Type B pancreatic cell (in vitro differentiated cells): Measurements from ENCODE around the gene KIZ. TPM values are rescaled to one million over a fixed set of nuclear protein-coding genes. Genes with fewer than 3 reads are reported as not detected.

ENCODE experiments used
- DNase-seq: peaks from one replicate; pipeline ENCODE4 v3.0.0; 2021; ENCODE audit warnings: mixed read lengths; ENCODE audit not compliant: unreplicated experiment; ENCODE audit errors: extremely low spot score
- H3K27ac Mint-ChIP-seq: 2 replicates; pipeline ENCODE4 v1.8.0; 2021; ENCODE audit warnings: mild to moderate bottlenecking, mixed read lengths
- H3K27me3 Mint-ChIP-seq: 2 replicates; pipeline ENCODE4 v1.8.0; 2021; ENCODE audit warnings: mixed read lengths
- H3K36me3 Mint-ChIP-seq: 2 replicates; pipeline ENCODE4 v1.8.0; 2021; ENCODE audit warnings: mixed read lengths
- H3K4me1 Mint-ChIP-seq: one replicate; pipeline ENCODE4 v1.8.0; 2021; ENCODE audit warnings: mixed read lengths; ENCODE audit not compliant: unreplicated experiment
- H3K4me3 Mint-ChIP-seq: 2 replicates; pipeline ENCODE4 v1.8.0; 2021; ENCODE audit warnings: mild to moderate bottlenecking, mixed read lengths
- H3K9me3 Mint-ChIP-seq: 2 replicates; pipeline ENCODE4 v1.8.0; 2021; ENCODE audit warnings: mixed read lengths
- CTCF ChIP-seq: fragments of 200-600 bp; sonication (generic); conservative IDR thresholded peaks from 2 replicates; pipeline ENCODE4 v1.5.0; 2021; ENCODE audit warnings: antibody characterized with exemption, mild to moderate bottlenecking
- total RNA-seq: library from RNA; stranded (reverse); gene quantifications from 2 replicates; pipeline ENCODE4 v1.2.1, GENCODE V29; 2021; ENCODE audit warnings: low replicate concordance

Gene KIZ
- total RNA-seq, 1 donor from 2014 or later: 15.5 TPM

DNA sequence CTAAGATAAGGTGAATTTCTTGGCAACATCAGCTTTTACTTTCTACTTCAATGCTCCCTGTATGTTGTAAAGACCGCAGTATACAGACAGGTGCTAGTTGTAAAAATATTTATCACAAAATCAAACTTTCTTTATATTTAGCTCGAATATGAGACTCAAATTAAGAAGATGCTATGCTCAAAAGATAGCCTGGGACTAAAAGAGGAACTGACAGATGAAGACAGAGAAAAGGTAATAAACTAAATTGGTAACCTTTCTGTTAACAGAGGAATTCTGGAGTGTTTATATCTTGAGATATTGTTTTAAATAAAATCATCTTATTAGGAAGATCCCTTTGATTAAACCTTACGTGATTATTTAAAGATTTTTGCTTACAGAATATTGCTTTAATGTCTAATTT is 19.5 kb downstream of the KIZ start:
- no peaks in the 10 kb centered on the region for H3K9me3 Mint-ChIP-seq
- H3K4me1 Mint-ChIP-seq: no peaks in the 10 kb centered on the region
- no peaks in the 10 kb centered on the region for H3K27me3 Mint-ChIP-seq
- H3K4me3 Mint-ChIP-seq: no peak overlapping the region
- DNase-seq: no peak
- H3K36me3 Mint-ChIP-seq: no peaks in the 10 kb centered on the region
- no peak for TF ChIP-seq CTCF
- no peak overlapping the region for H3K27ac Mint-ChIP-seq

- no peak for TF ChIP-seq CTCF
- H3K4me3 Mint-ChIP-seq: no peak overlapping the region
- H3K27me3 Mint-ChIP-seq: no peaks in the 10 kb centered on the region
- H3K36me3 Mint-ChIP-seq: no peaks in the 10 kb centered on the region
- H3K9me3 Mint-ChIP-seq: no peaks in the 10 kb centered on the region
- DNase-seq: no peak
- no peaks in the 10 kb centered on the region for H3K4me1 Mint-ChIP-seq
- no peak overlapping the region for H3K27ac Mint-ChIP-seq
Observed at GRCh38 chr20:21146215-21146614, 20.3 kb downstream of the KIZ start.

DNA sequence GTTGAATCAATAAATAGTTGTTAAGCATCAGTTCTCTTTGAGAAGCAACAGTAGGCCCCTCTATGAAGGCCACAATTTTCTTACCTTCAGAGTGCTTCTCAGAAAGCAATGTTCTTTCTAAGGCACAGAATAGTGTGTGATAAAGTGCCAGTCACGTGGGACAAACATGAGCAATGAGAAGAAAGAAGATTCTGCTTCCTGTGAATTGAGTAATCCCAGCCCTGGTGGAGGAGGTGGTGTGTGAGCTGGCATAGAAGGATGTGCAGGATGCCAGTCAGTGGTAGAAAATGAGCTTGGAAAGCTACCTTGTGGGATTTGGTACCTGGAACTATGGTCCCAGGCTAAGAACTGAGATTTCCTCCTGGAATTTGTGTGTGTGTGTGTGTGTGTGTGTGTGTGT is 21.7 kb downstream of the KIZ start:
- DNase-seq: no peak
- no peak overlapping the region for H3K27ac Mint-ChIP-seq
- no peaks in the 10 kb centered on the region for H3K36me3 Mint-ChIP-seq
- no peak for TF ChIP-seq CTCF
- no peaks in the 10 kb centered on the region for H3K27me3 Mint-ChIP-seq
- no peak overlapping the region for H3K4me3 Mint-ChIP-seq
- H3K9me3 Mint-ChIP-seq: no peaks in the 10 kb centered on the region
- no peaks in the 10 kb centered on the region for H3K4me1 Mint-ChIP-seq

DNA sequence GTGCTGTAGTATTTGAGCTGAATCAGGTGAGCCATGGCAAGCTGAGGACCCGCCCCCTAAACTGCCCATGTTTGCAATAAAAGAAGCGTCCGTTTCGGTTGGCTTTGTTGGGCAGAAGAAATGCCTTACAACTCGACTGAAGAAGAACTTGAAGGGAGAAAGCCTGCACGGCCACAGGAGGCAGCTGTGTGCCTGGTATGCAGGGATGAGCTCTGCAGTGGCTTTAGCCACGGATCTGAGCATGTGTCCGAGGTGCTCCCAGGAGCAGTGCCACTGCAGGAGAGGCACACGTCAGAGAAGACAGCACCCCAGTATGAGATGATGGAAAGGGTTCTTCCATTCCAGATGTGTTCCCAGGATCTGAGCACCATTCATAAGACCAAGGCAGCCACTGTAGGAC is 23.5 kb downstream of the KIZ start:
- no peak overlapping the region for H3K27ac Mint-ChIP-seq
- H3K27me3 Mint-ChIP-seq: no peaks in the 10 kb centered on the region
- H3K4me1 Mint-ChIP-seq: no peaks in the 10 kb centered on the region
- no peak for TF ChIP-seq CTCF
- no peak overlapping the region for H3K4me3 Mint-ChIP-seq
- H3K9me3 Mint-ChIP-seq: no peaks in the 10 kb centered on the region
- DNase-seq: no peak
- no peaks in the 10 kb centered on the region for H3K36me3 Mint-ChIP-seq

GRCh38 chr20:21151791-21152190 is 25.9 kb downstream of the KIZ start:
- DNase-seq: no peak
- TF ChIP-seq CTCF: no peak
- Mint-ChIP-seq H3K36me3 (no peaks in the 10 kb centered on the region), H3K9me3 (no peaks in the 10 kb centered on the region), H3K4me1 (no peaks in the 10 kb centered on the region), H3K27me3 (no peaks in the 10 kb centered on the region), H3K27ac (no peak overlapping the region), H3K4me3 (no peak overlapping the region)

DNA sequence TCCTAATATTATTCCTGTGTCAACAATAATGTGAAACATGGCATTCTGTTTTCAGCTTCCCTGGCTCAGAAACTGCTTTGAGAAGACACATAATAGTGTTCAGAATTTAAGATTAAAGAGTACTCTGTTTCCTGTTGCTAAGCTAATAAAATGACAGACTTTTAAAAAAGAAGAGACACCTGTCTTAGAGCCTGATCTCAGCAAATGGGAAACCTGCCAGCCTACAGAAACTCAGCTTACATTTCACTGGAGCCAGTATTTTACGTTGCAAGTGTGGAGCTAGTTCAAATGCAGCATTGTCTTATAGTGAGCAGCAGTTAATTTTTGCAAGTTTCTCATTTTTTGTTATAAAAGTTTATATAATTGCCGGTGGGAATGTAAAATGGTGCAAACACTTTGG is 28.8 kb downstream of the KIZ start:
- no peak for DNase-seq
- TF ChIP-seq CTCF: no peak
- Mint-ChIP-seq H3K4me1 (no peaks in the 10 kb centered on the region), H3K4me3 (no peak overlapping the region), H3K36me3 (no peaks in the 10 kb centered on the region), H3K9me3 (no peaks in the 10 kb centered on the region), H3K27ac (no peak overlapping the region), H3K27me3 (no peaks in the 10 kb centered on the region)
